Central memory CD8-positive, alpha-beta T cell (primary cell): Measurements from ENCODE around the gene FMN1.

Experiments used
- ATAC-seq: fragments of 150-1000 bp; cut with Tn5 transposase; replicated peaks from 2 replicates; pipeline ENCODE4 v1.10.0; 2022; ENCODE audit warnings: mild to moderate bottlenecking, moderate FRiP score, moderate number of reproducible peaks; ENCODE audit not compliant: poor library complexity, severe bottlenecking; ENCODE audit errors: extremely low read depth
- DNase-seq, 2 donors: peaks; one replicate each; pipeline ENCODE4 v3.0.0; 2021; ENCODE audit warnings: low spot score in 2 of 2
- H3K27ac Mint-ChIP-seq: one replicate; pipeline ENCODE4 v1.8.0; 2022; ENCODE audit warnings: low read depth, mild to moderate bottlenecking, moderate library complexity, mixed read lengths
- H3K27me3 Mint-ChIP-seq: one replicate; pipeline ENCODE4 v1.8.0; 2022; ENCODE audit warnings: mixed read lengths
- H3K36me3 Mint-ChIP-seq: one replicate; pipeline ENCODE4 v1.8.0; 2022; ENCODE audit warnings: mild to moderate bottlenecking, moderate library complexity, mixed read lengths; ENCODE audit not compliant: insufficient read depth
- H3K4me1 Mint-ChIP-seq: one replicate; pipeline ENCODE4 v1.8.0; 2022; ENCODE audit warnings: mixed read lengths
- H3K4me3 Mint-ChIP-seq: one replicate; pipeline ENCODE4 v1.8.0; 2022; ENCODE audit warnings: mild to moderate bottlenecking, moderate library complexity, mixed read lengths
- H3K9me3 Mint-ChIP-seq: one replicate; pipeline ENCODE4 v1.8.0; 2022; ENCODE audit warnings: mixed read lengths

The FMN1 gene

DNA sequence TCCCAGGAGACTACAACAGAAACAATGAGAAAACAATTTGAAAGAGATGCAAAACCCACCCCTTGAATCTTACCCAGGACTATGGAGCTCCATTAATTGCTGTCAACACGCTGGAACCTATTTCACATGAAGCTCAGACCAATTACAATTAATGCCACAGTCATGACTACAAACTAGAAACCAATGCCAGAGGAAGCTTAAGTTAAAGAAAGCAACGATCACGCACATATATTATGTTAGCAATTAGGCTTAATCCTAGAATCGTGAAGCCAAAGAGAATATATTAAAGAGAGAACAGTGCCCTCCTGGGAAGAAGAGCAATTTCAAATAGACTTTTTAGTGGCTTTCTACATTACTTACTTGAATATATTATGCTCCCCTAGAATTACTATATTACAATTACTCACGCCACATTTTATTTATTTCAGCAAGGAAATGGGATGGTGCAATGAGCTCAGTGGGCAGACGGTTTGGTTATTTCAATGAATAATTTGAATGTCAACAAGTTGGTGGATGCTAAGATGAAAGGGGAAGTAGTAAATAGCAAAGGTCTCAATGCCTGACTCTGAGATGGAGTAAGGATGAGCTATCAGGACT lies 351.2 kb downstream of the FMN1 start:
- DNase-seq (no peak), ATAC-seq (no peak)
- Mint-ChIP-seq H3K27ac (no peak overlapping the region), H3K4me1 (no peaks in the 10 kb centered on the region), H3K4me3 (no peak overlapping the region), H3K9me3 (no peaks in the 10 kb centered on the region), H3K27me3 (no peaks in the 10 kb centered on the region), H3K36me3 (peaks cover 3% of the 10 kb centered on the region)

DNA sequence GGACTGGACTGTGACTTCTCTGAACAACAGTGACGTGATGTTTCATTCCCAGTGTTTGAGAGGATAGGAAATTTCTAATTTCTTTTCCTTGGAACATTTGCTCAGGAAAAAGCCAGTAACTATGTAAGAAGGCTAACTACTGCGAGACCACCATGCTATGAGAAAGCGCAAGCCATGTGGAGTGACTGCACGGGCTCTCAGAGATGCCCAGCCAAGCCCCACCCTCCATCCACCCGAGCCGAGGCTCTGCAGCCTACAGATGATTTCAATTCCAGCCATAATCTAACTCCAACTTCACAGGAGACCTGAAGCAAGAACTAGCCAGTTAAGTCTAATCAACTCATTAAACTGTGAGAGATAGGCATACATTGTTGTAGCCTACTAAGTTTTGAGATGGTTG lies 352.4 kb downstream of the FMN1 start:
- no peak overlapping the region for H3K4me3 Mint-ChIP-seq
- no peak overlapping the region for H3K27ac Mint-ChIP-seq
- H3K36me3 Mint-ChIP-seq: peaks cover 3% of the 10 kb centered on the region
- ATAC-seq (no peak), DNase-seq (no peak)
- no peaks in the 10 kb centered on the region for H3K9me3 Mint-ChIP-seq
- H3K4me1 Mint-ChIP-seq: no peaks in the 10 kb centered on the region
- no peaks in the 10 kb centered on the region for H3K27me3 Mint-ChIP-seq

DNA sequence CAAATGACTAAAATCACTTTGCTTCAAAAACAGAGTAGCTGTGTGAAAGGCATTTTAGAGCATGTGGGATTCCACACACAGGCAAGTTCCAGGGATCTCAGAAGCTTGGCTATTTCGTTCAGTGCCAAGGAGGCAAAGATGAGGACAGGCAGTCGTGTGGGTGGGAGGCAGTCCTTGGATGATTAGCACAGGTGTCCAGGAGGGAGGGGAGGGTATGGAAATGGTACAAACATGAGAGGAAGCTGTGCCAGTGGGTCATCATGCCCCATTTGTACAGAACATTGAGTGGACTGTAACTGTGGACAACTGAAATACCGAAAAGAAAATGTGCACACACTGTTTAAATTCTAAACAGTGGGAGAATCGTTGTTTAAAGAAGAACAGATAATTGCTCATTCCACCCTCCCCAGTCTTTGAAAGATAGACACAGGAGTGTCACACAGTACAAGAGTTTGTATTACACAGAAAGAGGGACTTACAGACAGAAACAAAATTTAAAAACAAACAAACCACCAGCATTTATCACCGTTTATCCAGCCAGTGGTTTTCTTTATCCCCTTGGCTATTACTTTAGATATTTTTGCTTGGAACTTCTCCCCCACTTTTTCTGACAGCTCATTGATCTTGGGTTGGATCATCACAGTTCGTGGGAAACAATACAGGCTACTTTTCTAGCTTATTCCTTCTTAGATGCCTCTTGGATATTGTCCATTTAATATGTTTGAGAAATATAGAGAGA lies 353.8 kb downstream of the FMN1 start:
- Mint-ChIP-seq H3K4me3 (no peak overlapping the region), H3K9me3 (no peaks in the 10 kb centered on the region), H3K27me3 (no peaks in the 10 kb centered on the region), H3K4me1 (no peaks in the 10 kb centered on the region), H3K27ac (no peak overlapping the region), H3K36me3 (peaks cover 3% of the 10 kb centered on the region)
- DNase-seq (no peak), ATAC-seq (no peak)

DNA sequence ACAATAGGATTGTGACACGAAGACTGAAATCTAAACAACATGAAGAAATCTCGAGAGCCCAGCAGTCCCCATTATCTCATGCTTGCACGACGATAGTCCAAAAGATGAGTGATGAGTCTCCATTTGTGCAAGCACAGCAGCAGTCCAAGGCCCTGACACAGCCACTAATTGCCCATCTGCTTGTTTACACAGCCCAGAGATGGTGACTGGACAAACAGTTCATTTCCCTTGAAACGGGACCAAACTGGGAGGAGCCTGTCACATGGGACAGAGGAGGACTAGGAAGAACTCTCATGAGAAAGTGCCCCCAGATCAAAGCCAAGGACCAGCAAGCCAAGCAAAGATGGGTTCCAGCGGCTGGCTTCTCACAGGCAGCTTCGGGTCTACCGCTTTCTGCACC lies 355.7 kb downstream of the FMN1 start:
- no peak overlapping the region for H3K27ac Mint-ChIP-seq
- no peak overlapping the region for H3K4me3 Mint-ChIP-seq
- H3K4me1 Mint-ChIP-seq: peaks cover 6% of the 10 kb centered on the region
- peaks cover 4% of the 10 kb centered on the region for H3K36me3 Mint-ChIP-seq
- H3K27me3 Mint-ChIP-seq: peaks cover 11% of the 10 kb centered on the region
- DNase-seq (no peak), ATAC-seq (no peak)
- H3K9me3 Mint-ChIP-seq: no peaks in the 10 kb centered on the region

DNA sequence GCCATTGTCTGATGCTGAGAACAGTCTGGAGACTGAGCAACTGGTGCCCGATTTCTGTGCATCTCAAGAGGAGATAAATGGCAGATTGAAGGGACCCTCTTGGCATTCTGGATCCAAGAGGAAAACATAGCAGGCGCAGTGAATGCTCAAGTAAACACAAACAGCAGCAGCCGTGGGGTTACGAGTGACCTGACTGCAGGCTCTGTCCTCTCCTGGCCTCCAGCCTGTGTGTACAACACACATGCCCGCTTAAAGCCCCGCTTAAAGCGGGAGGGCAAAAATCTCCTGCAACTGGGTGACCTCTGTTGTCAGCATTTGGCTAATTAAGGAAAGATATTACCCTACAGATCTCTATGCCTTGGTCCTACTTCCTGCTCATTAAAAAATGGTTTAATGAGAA lies 356.2 kb downstream of the FMN1 start:
- H3K4me3 Mint-ChIP-seq: no peak overlapping the region
- H3K27me3 Mint-ChIP-seq: peaks cover 15% of the 10 kb centered on the region
- H3K4me1 Mint-ChIP-seq: peaks cover 6% of the 10 kb centered on the region
- no peaks in the 10 kb centered on the region for H3K9me3 Mint-ChIP-seq
- DNase-seq: no peak
- H3K36me3 Mint-ChIP-seq: peaks cover 4% of the 10 kb centered on the region
- H3K27ac Mint-ChIP-seq: no peak overlapping the region
- no peak for ATAC-seq

DNA sequence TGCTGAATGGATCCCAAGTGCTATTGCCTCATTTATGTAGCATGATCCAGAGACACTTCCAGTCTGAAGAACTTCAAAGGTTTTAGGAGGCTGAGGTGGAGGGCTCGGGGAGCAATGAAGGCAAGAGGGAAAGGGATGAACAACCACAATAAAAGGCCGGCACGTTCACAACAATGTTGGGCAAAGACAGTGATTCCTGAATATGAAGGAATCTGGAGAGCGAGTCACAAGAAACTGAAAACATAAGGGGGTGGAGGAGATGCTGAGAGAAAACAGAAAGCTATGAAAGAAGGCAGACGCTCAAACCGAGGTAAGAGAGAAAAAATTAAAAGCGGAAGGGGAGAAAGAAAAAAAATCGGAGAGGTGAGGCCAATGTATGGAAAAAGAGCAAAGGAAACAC lies 356.6 kb downstream of the FMN1 start:
- DNase-seq (no peak), ATAC-seq (no peak)
- Mint-ChIP-seq H3K4me1 (peaks cover 6% of the 10 kb centered on the region), H3K9me3 (no peaks in the 10 kb centered on the region), H3K27me3 (peaks cover 19% of the 10 kb centered on the region), H3K36me3 (peaks cover 4% of the 10 kb centered on the region), H3K27ac (no peak overlapping the region), H3K4me3 (no peak overlapping the region)

DNA sequence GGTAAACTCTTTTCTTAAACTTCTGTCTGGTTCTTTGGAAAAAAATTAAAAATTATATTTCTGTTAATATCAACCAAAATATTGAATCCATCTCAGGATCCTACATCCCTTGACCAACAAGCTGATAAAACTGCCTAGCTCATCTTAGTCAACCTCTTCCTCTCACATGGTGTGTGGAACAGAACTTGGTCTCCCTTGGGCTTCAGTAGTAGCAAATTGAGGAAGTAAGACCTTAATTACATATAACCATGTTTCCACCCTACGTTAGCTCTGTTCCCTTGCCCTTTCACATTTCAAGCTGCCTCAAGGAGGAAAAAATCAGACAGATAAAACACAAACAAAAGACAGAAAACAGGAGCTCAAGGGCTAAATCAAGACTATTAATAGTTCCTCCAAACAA lies 360.4 kb downstream of the FMN1 start:
- Mint-ChIP-seq H3K9me3 (no peaks in the 10 kb centered on the region), H3K4me1 (peaks cover 6% of the 10 kb centered on the region), H3K27ac (no peak overlapping the region), H3K27me3 (peaks cover 29% of the 10 kb centered on the region), H3K36me3 (peaks cover 3% of the 10 kb centered on the region), H3K4me3 (no peak overlapping the region)
- ATAC-seq: no peak
- no peak for DNase-seq

DNA sequence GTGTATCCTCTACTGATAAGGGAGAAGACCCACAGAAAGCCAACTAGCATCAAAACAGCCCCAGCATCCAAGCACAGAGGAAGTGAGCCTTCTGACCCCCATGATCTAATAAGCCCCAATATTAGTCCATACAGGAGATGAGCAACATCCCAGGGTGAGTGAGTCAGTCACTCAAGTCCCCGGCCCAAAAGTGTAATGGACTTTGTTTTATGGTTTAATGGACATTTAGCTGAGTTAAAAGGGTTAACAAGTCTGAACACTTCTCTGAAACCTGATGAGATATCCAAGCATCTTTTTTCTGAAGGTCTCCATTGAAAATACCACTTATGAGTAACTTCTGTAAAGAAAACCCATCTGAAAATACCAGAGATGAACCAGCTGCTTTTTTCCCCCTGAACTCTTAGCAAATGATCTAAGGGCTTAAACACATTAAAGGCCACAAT lies 361.1 kb downstream of the FMN1 start:
- DNase-seq: no peak
- Mint-ChIP-seq H3K27ac (no peak overlapping the region), H3K4me1 (peaks cover 6% of the 10 kb centered on the region), H3K36me3 (peaks cover 3% of the 10 kb centered on the region), H3K4me3 (no peak overlapping the region), H3K9me3 (no peaks in the 10 kb centered on the region), H3K27me3 (peaks cover 29% of the 10 kb centered on the region)
- ATAC-seq: no peak

DNA sequence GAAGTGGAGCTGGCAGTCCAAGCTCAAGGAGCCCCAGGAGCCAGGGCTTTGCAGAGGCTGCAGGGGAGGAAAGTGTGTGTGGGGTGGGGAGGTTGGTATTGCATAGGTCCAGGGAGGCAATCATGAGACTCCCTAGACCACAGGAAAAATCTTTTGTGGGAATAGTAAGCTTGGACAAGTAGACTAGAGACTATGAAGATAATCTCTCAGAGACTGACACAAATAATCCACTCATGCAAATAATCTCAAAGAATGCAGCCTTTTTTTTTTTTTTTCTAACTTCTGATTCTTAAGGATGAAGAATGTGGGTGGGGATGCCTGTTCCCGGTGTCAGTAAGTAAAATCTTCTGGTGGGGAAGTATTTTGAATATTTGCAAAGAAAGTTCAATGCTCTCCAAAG lies 363.0 kb downstream of the FMN1 start:
- DNase-seq (no peak), ATAC-seq (no peak)
- Mint-ChIP-seq H3K27ac (no peak overlapping the region), H3K36me3 (peaks cover 8% of the 10 kb centered on the region), H3K9me3 (no peaks in the 10 kb centered on the region), H3K4me3 (no peak overlapping the region), H3K4me1 (peaks cover 6% of the 10 kb centered on the region), H3K27me3 (peaks cover 29% of the 10 kb centered on the region)

DNA sequence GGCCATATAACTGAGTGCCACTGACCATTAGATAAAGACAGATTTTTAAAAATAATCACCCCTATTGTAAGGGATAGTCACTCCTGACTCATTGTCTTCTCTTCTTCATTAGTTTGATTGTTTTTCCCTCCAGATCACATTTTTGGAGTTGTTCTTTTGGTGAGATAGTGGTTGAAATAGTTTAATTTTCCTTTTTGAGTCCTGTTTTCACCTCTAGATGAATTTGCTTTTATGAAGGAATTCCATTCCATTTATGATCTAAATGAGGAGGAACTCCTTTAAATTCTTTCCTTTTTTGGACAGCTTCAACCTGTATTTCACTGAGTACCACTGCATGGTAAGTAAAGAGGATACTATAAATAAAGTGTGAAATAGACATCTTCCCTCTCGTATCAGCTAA lies 364.3 kb downstream of the FMN1 start:
- H3K9me3 Mint-ChIP-seq: no peaks in the 10 kb centered on the region
- H3K4me1 Mint-ChIP-seq: peaks cover 9% of the 10 kb centered on the region
- no peak for ATAC-seq
- peaks cover 37% of the 10 kb centered on the region for H3K27me3 Mint-ChIP-seq
- no peak for DNase-seq
- H3K4me3 Mint-ChIP-seq: no peak overlapping the region
- H3K27ac Mint-ChIP-seq: no peak overlapping the region
- peaks cover 8% of the 10 kb centered on the region for H3K36me3 Mint-ChIP-seq

DNA sequence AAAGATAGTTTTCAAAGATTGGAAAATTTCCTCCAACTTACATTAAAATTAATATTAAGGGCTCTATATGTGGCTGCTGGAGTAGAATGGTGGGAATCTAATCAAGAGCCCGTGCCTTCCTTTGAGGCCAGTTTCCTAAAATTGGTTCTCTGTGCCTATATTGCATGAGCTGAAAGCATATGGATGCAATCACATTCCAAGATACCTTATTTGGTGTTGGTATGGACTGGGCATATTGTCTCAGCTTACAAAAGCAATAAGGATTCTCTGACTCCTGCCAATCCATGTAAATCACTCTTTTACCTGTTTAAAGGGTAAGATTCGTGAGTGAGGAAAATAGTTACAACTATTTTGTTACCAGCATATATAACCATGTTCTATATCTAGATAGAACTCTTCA lies 365.1 kb downstream of the FMN1 start:
- DNase-seq: no peak
- no peak overlapping the region for H3K4me3 Mint-ChIP-seq
- peaks cover 34% of the 10 kb centered on the region for H3K27me3 Mint-ChIP-seq
- ATAC-seq: no peak
- H3K27ac Mint-ChIP-seq: no peak overlapping the region
- H3K9me3 Mint-ChIP-seq: no peaks in the 10 kb centered on the region
- H3K36me3 Mint-ChIP-seq: peaks cover 8% of the 10 kb centered on the region
- peaks cover 7% of the 10 kb centered on the region for H3K4me1 Mint-ChIP-seq

DNA sequence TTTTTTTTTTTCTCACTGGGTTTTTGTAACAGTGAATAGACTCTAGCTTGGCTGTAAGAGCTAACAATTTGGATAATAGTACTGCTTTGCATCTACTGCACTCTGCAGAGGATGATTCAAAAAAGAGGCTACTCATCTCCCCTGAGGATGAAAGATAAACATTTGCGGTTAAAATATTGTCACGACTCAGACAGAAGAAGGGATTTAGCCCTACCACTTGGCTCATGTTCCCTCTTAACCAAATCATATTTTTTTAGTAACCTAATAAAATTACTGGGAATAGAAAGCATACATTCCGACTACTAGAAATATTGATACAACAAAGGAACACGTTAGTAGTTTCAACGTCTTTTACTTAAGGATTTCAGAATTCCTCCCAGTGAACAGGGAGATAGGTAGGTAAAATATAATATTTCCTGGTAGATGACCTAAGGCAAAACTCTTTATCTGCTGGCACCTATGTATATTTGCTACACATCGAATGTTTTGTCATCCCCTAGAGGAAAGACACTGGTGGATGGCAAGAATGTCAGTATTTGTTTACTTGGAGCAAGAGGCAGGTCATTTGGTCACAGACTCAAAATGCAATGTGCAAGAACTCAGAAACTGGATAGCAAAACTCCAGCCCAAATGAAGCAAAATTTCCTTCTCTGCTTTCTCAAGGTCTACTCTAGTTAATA lies 365.9 kb downstream of the FMN1 start:
- H3K36me3 Mint-ChIP-seq: peaks cover 7% of the 10 kb centered on the region
- no peak overlapping the region for H3K27ac Mint-ChIP-seq
- no peak for DNase-seq
- H3K4me1 Mint-ChIP-seq: peaks cover 4% of the 10 kb centered on the region
- H3K4me3 Mint-ChIP-seq: no peak overlapping the region
- no peaks in the 10 kb centered on the region for H3K9me3 Mint-ChIP-seq
- no peak for ATAC-seq
- peaks cover 26% of the 10 kb centered on the region for H3K27me3 Mint-ChIP-seq

DNA sequence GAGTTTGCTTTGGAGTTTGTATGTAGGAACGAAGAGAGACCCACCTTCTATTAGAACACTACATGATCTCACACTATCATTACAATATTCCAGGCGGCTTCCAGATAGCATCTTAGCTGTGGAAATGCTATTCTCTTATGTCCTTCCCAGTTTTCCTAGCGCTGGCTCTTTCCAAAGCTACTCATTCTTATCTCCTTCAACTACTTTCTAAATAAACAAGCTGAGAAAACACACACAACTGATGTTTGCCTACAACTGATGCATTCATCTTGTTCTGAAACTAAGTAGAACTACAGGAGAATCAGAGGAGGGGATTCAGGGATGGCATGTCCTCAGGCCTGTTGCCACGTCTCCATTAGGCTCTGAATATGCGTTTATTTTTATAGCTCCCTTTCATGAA lies 367.8 kb downstream of the FMN1 start:
- Mint-ChIP-seq H3K9me3 (no peaks in the 10 kb centered on the region), H3K36me3 (peaks cover 7% of the 10 kb centered on the region), H3K27ac (no peak overlapping the region), H3K27me3 (peaks cover 9% of the 10 kb centered on the region), H3K4me1 (peaks cover 4% of the 10 kb centered on the region), H3K4me3 (no peak overlapping the region)
- ATAC-seq (no peak), DNase-seq (no peak)
